Cardiac muscle cell (in vitro differentiated cells and primary cell): ENCODE measurements around the gene P4HB. TPM values are rescaled to one million over a fixed set of nuclear protein-coding genes. Genes with fewer than 3 reads are reported as not detected.

Experiments
- DNase-seq, 2 donors: peaks; one replicate each; pipeline versions ENCODE4 v3.0.0 to v3.0.0-alpha.2; 2010 to 2017; ENCODE audit warnings: low read depth in 1 of 2, low spot score in 1 of 2
- H3K27ac ChIP-seq: fragments of 200-600 bp; sonication (generic); 2 replicates; pipeline ENCODE4 v1.5.1; 2016
- H3K27me3 ChIP-seq: fragments of 200-600 bp; sonication (generic); 2 replicates; pipeline ENCODE4 v1.6.0; 2016; ENCODE audit warnings: control low read depth
- H3K36me3 ChIP-seq: fragments of 200-600 bp; sonication (generic); 2 replicates; pipeline ENCODE4 v1.5.1; 2016; ENCODE audit warnings: control low read depth
- H3K4me1 ChIP-seq: fragments of 200-600 bp; sonication (generic); 2 replicates; pipeline ENCODE4 v1.8.1; 2017; ENCODE audit warnings: low read depth, mild to moderate bottlenecking, mixed run types
- H3K4me3 ChIP-seq: fragments of 200-600 bp; sonication (generic); 2 replicates; pipeline ENCODE4 v1.5.1; 2016; ENCODE audit warnings: mild to moderate bottlenecking
- H3K9me3 ChIP-seq: fragments of 200-600 bp; sonication (generic); 2 replicates; pipeline ENCODE4 v1.5.1; 2017; ENCODE audit warnings: low read depth, mild to moderate bottlenecking, control low read depth
- CTCF ChIP-seq: IDR thresholded peaks from 2 replicates; pipeline ENCODE4 v1.5.1; 2012; ENCODE audit warnings: low read depth, mild to moderate bottlenecking, low read length
- polyA plus RNA-seq: library from polyadenylated mRNA; unstranded; fragments of >200 nt; fragmentation: Nextera tagmentation; extraction: Ambion mirVana; gene quantifications from 2 replicates; pipeline ENCODE4 v1.2.1, GENCODE V29; 2016
- total RNA-seq: library from RNA; depleted of rRNA; stranded (reverse); fragments of >200 nt; gene quantifications from 2 replicates; pipeline ENCODE4 v1.2.3, GENCODE V29; 2016

The P4HB gene
- total and polyA plus RNA-seq, 2 experiments from 2014 or later, result 597 to 972 TPM

GRCh38 chr17:81846743-81847689, 13.3 kb downstream of the P4HB start:
- no peak for DNase-seq
- no peaks in the 10 kb centered on the region for H3K27me3 ChIP-seq
- no peaks in the 10 kb centered on the region for H3K9me3 ChIP-seq
- H3K27ac ChIP-seq, result no peak overlapping the region
- no peaks in the 10 kb centered on the region for H3K4me1 ChIP-seq
- H3K4me3 ChIP-seq, result no peak overlapping the region
- no peak for TF ChIP-seq CTCF
- peaks cover 48% of the 10 kb centered on the region for H3K36me3 ChIP-seq

- H3K36me3 ChIP-seq, result peaks cover 43% of the 10 kb centered on the region
- H3K9me3 ChIP-seq, result no peaks in the 10 kb centered on the region
- H3K4me3 ChIP-seq, result no peak overlapping the region
- H3K27ac ChIP-seq, result no peak overlapping the region
- H3K27me3 ChIP-seq, result no peaks in the 10 kb centered on the region
- H3K4me1 ChIP-seq, result no peaks in the 10 kb centered on the region
- no peak for DNase-seq
- no peak for TF ChIP-seq CTCF
These were observed 14.2 kb downstream of the P4HB start for GRCh38 chr17:81845881-81846742.

- no peaks in the 10 kb centered on the region for H3K9me3 ChIP-seq
- peaks cover 43% of the 10 kb centered on the region for H3K36me3 ChIP-seq
- no peaks in the 10 kb centered on the region for H3K27me3 ChIP-seq
- no peak for TF ChIP-seq CTCF
- DNase-seq, result no peak
- H3K27ac ChIP-seq, result no peak overlapping the region
- H3K4me1 ChIP-seq, result no peaks in the 10 kb centered on the region
- no peak overlapping the region for H3K4me3 ChIP-seq
These were observed 15.0 kb downstream of the P4HB start for GRCh38 chr17:81845361-81845760.

GRCh38 chr17:81844887-81845286, 15.4 kb downstream of the P4HB start:
- no peak overlapping the region for H3K4me3 ChIP-seq
- no peaks in the 10 kb centered on the region for H3K27me3 ChIP-seq
- no peak for DNase-seq
- H3K27ac ChIP-seq, result no peak overlapping the region
- H3K9me3 ChIP-seq, result no peaks in the 10 kb centered on the region
- H3K4me1 ChIP-seq, result no peaks in the 10 kb centered on the region
- H3K36me3 ChIP-seq, result peaks cover 43% of the 10 kb centered on the region
- no peak for TF ChIP-seq CTCF

GRCh38 chr17:81844327-81844851, 15.9 kb downstream of the P4HB start:
- Histone ChIP-seq H3K36me3 (peaks cover 43% of the 10 kb centered on the region), H3K27me3 (no peaks in the 10 kb centered on the region), H3K27ac (no peak overlapping the region), H3K9me3 (no peaks in the 10 kb centered on the region), H3K4me3 (no peak overlapping the region), H3K4me1 (no peaks in the 10 kb centered on the region)
- no peak for DNase-seq
- TF ChIP-seq CTCF, result no peak
